Muscle layer of colon (tissue), 2 donors: ENCODE measurements around the gene TRABD.
A peak's percentile ranks its signal among the peaks of the same experiment; 100 is the strongest.
"Not testable (repeated sequence)": the region's sequence is repeated elsewhere in the genome, so short reads cannot be mapped to it uniquely, and the experiment has no call there.

Experiments
- H3K27ac ChIP-seq: one replicate; pipeline ENCODE4 v1.7.0; 2013; ENCODE audit warnings: low read depth, mild to moderate bottlenecking, low read length, moderate library complexity
- H3K27me3 ChIP-seq, 2 donors: one replicate each; pipeline ENCODE4 v1.7.0; 2013; ENCODE audit warnings: low read length in 2 of 2, mild to moderate bottlenecking in 2 of 2; ENCODE audit not compliant: insufficient read depth in 2 of 2, control insufficient read depth in 1 of 2
- H3K36me3 ChIP-seq: one replicate; pipeline ENCODE4 v1.7.0; 2013; ENCODE audit warnings: mild to moderate bottlenecking, low read length; ENCODE audit not compliant: insufficient read depth
- H3K4me1 ChIP-seq: one replicate; pipeline ENCODE4 v1.7.0; 2013; ENCODE audit warnings: mild to moderate bottlenecking, low read length; ENCODE audit not compliant: insufficient read depth
- H3K4me3 ChIP-seq, 2 donors: one replicate each; pipeline ENCODE4 v1.7.0; 2013; ENCODE audit warnings: low read length in 2 of 2, low read depth in 1 of 2, mild to moderate bottlenecking in 1 of 2, moderate library complexity in 1 of 2
- H3K9ac ChIP-seq: one replicate; pipeline ENCODE4 v1.7.0; 2013; ENCODE audit warnings: low read length
- H3K9me3 ChIP-seq: one replicate; pipeline ENCODE4 v1.7.0; 2013; ENCODE audit warnings: mild to moderate bottlenecking, low read length
- donor health status: abdominal sarcoma.
- donor health status: Adenocarcinoma of cecum.

Gene TRABD

DNA sequence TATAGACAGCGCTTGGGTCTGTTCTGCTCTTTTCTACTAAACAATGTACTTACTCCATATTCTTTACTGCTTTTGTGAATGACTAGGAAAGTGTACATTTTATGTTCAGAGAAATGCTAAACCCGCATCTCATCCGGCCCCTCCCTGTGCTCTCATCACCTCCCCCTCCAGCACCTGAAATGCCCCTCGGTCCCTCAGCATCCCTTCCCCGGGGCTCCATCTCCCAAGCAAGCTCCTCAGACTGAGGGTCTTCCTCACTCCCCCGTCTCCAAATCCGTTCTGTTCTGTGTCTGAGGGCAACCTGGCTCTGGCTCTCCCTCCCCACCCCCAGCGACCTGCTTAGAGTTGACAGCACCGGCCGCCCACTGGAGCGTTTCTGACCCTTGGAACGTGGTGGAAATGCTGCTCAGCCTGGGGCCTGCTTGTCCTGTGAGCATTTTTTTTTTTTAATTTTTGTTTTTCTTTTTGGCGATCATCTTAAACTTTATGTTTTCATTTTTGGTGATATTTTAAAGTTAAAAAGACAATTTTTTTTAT, 16.5 kb downstream of the TRABD start:
- Histone ChIP-seq H3K9ac (peak overlapping the region; percentile 49), H3K4me3 (peak overlapping the region; percentile 63 to 64), H3K27ac (no peak overlapping the region), H3K36me3 (peaks cover 25% of the 10 kb centered on the region), H3K4me1 (peaks cover 17% of the 10 kb centered on the region), H3K27me3 (no peaks in the 10 kb centered on the region), H3K9me3 (no peaks in the 10 kb centered on the region)

DNA sequence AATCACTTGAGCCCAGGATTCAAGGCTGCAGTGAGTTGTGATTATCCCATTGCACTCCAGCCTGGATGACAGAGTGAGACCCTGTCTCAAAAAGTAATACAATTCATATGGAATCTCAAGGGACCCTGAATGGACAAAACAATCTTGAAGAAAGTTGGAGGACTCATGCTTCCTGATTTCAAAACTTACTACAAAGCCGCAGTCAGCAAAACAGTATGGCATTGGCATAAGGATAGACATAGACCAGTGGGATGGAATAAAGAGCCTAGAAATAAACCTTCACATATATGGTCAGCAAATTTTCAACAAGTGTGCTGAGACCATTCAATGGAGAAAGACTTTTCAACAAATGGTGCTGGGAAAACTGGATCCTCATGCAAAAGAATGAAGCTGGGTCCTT, 17.6 kb downstream of the TRABD start:
- H3K27me3 ChIP-seq, result no peaks in the 10 kb centered on the region
- no peak overlapping the region for H3K27ac ChIP-seq
- no peaks in the 10 kb centered on the region for H3K9me3 ChIP-seq
- H3K4me1 ChIP-seq, result peaks cover 17% of the 10 kb centered on the region
- no peak overlapping the region for H3K9ac ChIP-seq
- H3K4me3 ChIP-seq, result no peak overlapping the region
- H3K36me3 ChIP-seq, result peaks cover 30% of the 10 kb centered on the region

DNA sequence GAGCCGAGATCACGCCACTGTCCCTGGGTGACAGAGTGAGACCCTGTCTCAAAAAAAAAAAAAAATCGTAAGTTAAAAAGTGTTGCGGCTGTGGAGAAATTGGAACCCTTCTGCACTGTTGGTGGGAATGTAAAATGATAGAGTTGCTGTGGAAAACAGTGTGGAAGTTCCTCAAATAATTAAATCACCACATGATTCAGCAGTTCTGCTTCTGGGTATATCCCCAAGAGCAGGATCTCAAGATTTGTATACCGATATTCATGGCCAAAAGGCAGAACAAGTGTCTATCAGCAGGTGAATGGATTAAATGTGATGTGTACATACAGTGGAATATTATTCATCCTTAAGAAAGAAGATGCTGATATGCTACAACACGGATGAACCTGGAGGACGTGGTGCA, 18.9 kb downstream of the TRABD start:
- Histone ChIP-seq H3K4me1 (peaks cover 15% of the 10 kb centered on the region), H3K27ac (no peak overlapping the region), H3K27me3 (no peaks in the 10 kb centered on the region), H3K9ac (no peak overlapping the region), H3K4me3 (no peak overlapping the region), H3K36me3 (peaks cover 30% of the 10 kb centered on the region), H3K9me3 (no peaks in the 10 kb centered on the region)

DNA sequence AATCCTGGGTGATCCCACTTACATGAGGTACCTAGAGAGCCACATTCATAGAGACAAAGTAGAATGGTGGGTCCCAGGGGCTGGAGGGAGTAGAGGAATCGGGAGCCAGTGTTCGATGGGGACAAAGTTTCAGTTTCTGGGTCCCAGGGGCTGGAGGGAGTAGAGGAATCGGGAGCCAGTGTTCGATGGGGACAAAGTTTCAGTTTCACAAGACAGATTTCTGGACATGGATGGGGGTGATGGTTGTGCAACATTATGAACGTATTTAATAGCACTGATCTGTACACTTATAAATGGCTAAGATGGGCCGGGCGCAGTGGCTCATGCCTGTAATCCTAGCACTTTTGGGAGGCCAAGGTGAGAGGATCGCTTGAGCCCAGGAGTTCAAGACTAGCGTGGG, 19.3 kb downstream of the TRABD start:
- H3K4me1 ChIP-seq, result peaks cover 11% of the 10 kb centered on the region
- peaks cover 30% of the 10 kb centered on the region for H3K36me3 ChIP-seq
- H3K9ac ChIP-seq, H3K4me3 ChIP-seq, H3K27ac ChIP-seq, H3K9me3 ChIP-seq, H3K27me3 ChIP-seq: not testable (repeated sequence)

DNA sequence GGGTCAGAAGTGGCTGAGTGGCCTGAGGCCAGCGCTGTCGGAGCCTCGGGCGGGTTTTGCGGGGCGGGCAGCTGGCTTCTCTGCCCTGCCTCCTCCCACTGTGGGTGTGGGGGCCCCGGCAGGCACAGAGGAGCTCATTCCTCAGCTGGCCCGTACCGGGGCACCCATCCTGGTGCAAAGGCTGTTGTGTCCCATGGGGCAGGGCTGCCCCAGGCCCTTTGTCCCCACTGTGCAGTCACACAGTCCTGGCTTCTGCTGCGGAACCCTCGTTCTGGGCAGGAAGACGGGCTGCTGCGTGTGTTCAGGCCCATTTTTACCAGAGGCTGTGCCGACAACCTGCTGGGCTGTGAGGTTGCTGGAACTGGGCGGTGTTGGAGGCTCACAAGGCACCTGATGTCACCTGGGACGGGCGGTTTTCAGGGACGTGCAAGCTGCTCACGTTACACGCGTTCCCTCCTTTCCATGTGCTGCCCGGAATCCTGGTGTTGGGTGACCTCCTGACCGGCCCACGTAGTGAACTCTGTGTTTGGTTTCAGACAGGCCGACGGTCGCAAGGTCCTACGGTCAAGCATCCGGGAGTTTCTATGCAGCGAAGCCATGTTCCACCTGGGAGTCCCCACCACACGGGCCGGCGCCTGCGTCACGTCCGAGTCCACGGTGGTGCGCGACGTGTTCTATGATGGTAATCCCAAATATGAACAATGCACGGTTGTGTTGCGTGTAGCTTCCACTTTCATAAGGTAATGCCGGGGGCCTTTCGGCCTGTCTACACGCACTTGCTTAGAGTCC, 20.3 kb downstream of the TRABD start:
- H3K4me3 ChIP-seq, result no peak overlapping the region
- H3K27me3 ChIP-seq, result no peaks in the 10 kb centered on the region
- peaks cover 40% of the 10 kb centered on the region for H3K36me3 ChIP-seq
- H3K4me1 ChIP-seq, result peaks cover 10% of the 10 kb centered on the region
- H3K9me3 ChIP-seq, result no peaks in the 10 kb centered on the region
- no peak overlapping the region for H3K9ac ChIP-seq
- H3K27ac ChIP-seq, result no peak overlapping the region

DNA sequence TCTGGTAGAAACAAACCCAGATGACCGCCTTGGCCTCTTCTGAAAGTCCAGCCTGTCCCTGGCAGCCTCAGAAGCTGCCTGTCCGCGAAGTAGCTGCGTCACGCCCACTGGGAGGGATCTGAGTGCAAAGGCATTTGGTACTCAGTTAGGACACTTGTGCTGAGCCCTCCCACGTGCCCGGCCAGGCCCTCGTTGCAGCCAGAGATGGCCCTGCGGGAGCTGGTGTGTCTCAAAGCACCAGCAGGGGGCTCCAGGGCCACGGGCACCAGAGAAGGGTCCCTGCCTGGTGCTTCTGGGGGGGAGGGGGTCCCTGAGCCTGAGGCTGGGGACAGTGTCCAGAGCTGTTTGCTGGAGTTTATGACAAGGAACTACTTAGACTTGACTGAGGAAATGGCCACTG, 20.9 kb downstream of the TRABD start:
- Histone ChIP-seq H3K4me3 (no peak overlapping the region), H3K36me3 (peaks cover 44% of the 10 kb centered on the region), H3K9me3 (no peaks in the 10 kb centered on the region), H3K27me3 (no peaks in the 10 kb centered on the region), H3K27ac (no peak overlapping the region), H3K4me1 (peaks cover 10% of the 10 kb centered on the region), H3K9ac (no peak overlapping the region)

DNA sequence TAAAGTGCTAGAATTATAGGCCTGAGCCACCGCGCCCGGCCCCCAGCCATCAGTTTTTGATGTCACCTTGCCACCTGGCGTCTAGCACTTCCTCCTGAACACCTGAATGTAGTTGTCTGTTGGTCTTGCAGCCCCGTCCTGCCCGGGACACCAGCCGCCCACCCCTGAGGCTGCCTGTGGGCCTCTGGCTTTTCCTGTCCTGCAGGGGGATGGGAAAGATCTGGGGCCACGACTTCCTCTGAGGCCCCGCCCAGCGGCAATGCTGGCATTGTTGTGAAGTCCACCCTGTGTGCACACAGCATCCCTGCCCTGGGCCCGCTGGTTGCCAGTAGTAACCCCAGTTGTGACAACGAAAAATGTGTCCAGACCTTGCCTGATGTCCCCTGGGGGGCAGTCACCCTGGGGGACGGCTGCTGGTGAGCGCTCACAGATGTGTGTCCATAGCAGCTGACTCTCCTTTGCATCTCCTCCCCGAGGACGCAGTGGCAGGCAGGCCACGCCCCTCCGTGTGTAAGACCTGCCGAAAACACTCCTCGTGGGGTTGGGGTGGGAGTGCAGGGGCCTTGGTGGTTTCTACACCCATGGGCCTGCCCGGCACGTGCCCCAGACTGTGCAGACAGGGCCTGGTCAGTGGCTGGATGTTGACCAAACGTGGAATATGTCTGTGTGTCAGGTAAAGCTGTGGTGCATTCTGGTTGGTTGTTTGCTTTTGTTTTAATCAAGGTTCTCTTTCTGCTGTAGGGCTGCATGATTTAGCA, 21.8 kb downstream of the TRABD start:
- peaks cover 51% of the 10 kb centered on the region for H3K36me3 ChIP-seq
- no peaks in the 10 kb centered on the region for H3K27me3 ChIP-seq
- no peak overlapping the region for H3K27ac ChIP-seq
- H3K4me1 ChIP-seq, result peaks cover under 1% of the 10 kb centered on the region
- H3K9ac ChIP-seq, result no peak overlapping the region
- no peak overlapping the region for H3K4me3 ChIP-seq
- no peaks in the 10 kb centered on the region for H3K9me3 ChIP-seq

DNA sequence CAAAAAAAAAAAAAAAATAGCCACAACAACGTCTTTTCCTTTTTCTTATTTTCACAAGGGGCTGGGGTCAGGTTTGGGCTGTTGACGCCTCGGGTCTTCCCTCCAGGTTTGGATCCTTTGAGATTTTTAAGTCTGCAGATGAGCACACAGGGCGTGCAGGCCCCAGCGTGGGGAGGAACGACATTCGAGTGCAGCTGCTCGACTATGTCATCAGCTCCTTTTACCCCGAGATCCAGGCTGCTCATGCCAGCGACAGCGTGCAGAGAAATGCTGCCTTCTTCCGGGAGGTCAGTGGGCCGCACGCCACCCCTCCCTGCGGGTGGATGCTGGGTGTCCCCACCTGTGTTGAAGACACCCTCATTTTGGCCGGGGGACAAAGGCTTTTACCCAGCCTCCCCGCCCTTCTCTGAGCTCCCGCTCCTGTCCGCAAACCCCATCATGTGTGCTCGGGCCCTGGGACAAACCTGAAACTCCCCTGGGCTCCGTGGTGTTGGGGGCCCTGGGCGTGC, 22.8 kb downstream of the TRABD start:
- Histone ChIP-seq H3K27ac (no peak overlapping the region), H3K36me3 (peaks cover 54% of the 10 kb centered on the region), H3K27me3 (no peaks in the 10 kb centered on the region)

DNA sequence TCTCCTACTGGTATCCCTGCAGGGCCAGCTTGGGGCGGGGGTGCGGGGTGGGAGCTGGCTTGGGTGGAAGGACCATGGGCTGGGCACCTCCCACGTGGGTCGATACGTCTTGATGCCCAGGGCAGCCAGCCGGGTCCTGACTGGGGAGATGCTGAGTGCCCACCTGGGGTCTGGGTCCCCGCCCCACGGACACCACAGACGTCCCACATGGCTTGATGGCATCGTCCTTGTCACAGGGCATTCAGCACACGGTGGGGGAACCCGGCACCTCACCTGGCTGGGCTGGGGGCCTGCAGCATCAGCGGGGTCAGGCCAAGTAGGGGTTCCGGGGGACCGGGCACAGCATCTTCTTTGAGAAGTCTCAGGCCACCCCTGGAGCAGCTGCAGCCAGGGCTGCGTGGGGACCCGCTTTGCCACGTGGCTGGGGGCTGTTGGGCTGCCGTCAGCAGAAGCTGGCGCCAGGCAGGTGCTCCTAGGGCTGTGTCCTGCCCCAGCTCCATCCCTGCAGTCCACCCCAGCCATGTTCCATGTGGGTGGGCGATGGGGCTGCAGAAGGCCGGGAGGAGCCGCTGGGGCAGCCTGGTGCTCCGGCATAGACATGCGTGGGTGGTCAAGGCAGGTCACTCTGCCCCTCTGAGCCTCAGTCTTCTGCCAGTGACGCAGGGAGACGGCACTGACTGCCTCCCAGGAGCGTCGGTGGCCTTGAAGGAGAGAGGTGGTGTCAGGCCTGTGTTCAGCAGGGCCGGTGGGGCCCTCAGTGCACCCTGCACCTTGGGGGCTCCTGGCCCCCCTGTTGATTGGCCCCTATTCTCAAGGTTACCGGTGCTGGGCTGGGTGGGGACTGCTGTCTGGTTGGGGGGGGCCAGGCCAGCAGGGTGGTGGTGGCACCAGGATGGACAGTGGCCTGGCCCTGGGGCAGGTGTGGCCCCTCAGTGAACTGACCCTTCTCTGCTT, 23.5 kb downstream of the TRABD start:
- Histone ChIP-seq H3K27ac (no peak overlapping the region), H3K4me3 (no peak overlapping the region), H3K9me3 (no peaks in the 10 kb centered on the region), H3K27me3 (no peaks in the 10 kb centered on the region), H3K4me1 (no peaks in the 10 kb centered on the region), H3K9ac (no peak overlapping the region), H3K36me3 (peaks cover 50% of the 10 kb centered on the region)

More for the DNA sequence above, 22.8 kb downstream of the TRABD start:
- H3K9me3 ChIP-seq, result no peaks in the 10 kb centered on the region
- H3K4me1 ChIP-seq, result no peaks in the 10 kb centered on the region
- no peak overlapping the region for H3K4me3 ChIP-seq
- H3K9ac ChIP-seq, result no peak overlapping the region

DNA sequence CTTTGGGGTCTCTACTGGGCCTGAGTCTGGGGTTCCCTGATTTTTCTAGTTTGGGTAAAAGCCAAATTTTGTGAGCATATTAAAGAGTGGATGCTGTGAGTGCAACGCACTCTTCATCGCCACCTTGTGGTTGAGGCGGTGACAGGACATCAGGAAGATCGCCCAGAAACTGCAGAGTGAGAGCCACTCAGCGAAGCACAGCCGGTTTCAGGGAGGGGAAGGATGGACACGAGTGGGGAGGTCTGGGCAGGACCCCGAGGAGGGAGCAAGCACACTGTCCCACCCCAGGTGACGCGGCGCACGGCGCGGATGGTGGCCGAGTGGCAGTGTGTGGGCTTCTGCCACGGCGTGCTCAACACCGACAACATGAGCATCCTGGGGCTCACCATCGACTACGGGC, 24.2 kb downstream of the TRABD start:
- Histone ChIP-seq H3K27me3 (no peaks in the 10 kb centered on the region), H3K4me1 (no peaks in the 10 kb centered on the region), H3K36me3 (peaks cover 53% of the 10 kb centered on the region), H3K4me3 (no peak overlapping the region), H3K9me3 (no peaks in the 10 kb centered on the region), H3K9ac (no peak overlapping the region), H3K27ac (no peak overlapping the region)
